Neutrophil (primary cell): ENCODE measurements around the gene OR2L8.

Experiments used
- H3K27ac ChIP-seq: fragments of 200-600 bp; sonication (generic); 2 replicates; pipeline ENCODE4 v1.5.1; 2016; ENCODE audit warnings: mild to moderate bottlenecking, moderate library complexity
- H3K27me3 ChIP-seq: fragments of 200-600 bp; sonication (generic); 2 replicates; pipeline ENCODE4 v1.6.0; 2016; ENCODE audit warnings: mild to moderate bottlenecking
- H3K36me3 ChIP-seq: fragments of 200-600 bp; sonication (generic); 2 replicates; pipeline ENCODE4 v1.5.1; 2017
- H3K4me1 ChIP-seq, 2 experiments: fragments of 200-600 bp in 1 of 2; sonication (generic) in 1 of 2; 1 replicate in 1 of 2; 2 replicates in 1 of 2; pipeline versions ENCODE4 v1.5.1 to v1.6.1; 2013 to 2016; ENCODE audit warnings: low read depth in 1 of 2, low read length in 1 of 2, mild to moderate bottlenecking in 1 of 2, moderate library complexity in 1 of 2; ENCODE audit not compliant: control insufficient read depth in 1 of 2, insufficient read depth in 1 of 2
- H3K4me3 ChIP-seq, 2 experiments: fragments of 200-600 bp in 1 of 2; sonication (generic) in 1 of 2; 1 replicate in 1 of 2; 2 replicates in 1 of 2; pipeline ENCODE4 v1.5.1; 2013 to 2016; ENCODE audit warnings: low read depth in 1 of 2, low read length in 1 of 2, mild to moderate bottlenecking in 1 of 2, moderate library complexity in 1 of 2
- H3K9me3 ChIP-seq: fragments of 200-600 bp; sonication (generic); 2 replicates; pipeline ENCODE4 v1.5.1; 2016
- CTCF ChIP-seq: fragments of 200-600 bp; sonication (generic); IDR thresholded peaks from 2 replicates; pipeline ENCODE4 v1.5.1; 2016; ENCODE audit warnings: antibody characterized with exemption

Gene OR2L8

GRCh38 chr1:247948558-247948957, at the start of gene OR2L8:
TSS of gene OR2L8 (plus strand) at chr1:247948858. CDS start at chr1:247948858, 0 bp downstream.
- Histone ChIP-seq H3K9me3 (no peaks in the 10 kb centered on the region), H3K36me3 (no peaks in the 10 kb centered on the region), H3K27me3 (no peaks in the 10 kb centered on the region), H3K4me3 (no peak within 1 kb of the TSS), H3K27ac (no peak within 1 kb of the TSS), H3K4me1 (no peaks in the 10 kb centered on the region)
- TF ChIP-seq CTCF = no peak

GRCh38 chr1:247904122-247904521, 44.5 kb upstream of the OR2L8 start:
- Histone ChIP-seq H3K27ac (no peak overlapping the region), H3K9me3 (no peaks in the 10 kb centered on the region)

GRCh38 chr1:247905181-247905580, 43.5 kb upstream of the OR2L8 start:
- no peaks in the 10 kb centered on the region for H3K9me3 ChIP-seq
- no peaks in the 10 kb centered on the region for H3K36me3 ChIP-seq
- H3K4me1 ChIP-seq = no peaks in the 10 kb centered on the region
- H3K27ac ChIP-seq = no peak overlapping the region
- H3K4me3 ChIP-seq = no peak overlapping the region
- TF ChIP-seq CTCF = no peak
- no peaks in the 10 kb centered on the region for H3K27me3 ChIP-seq

More at GRCh38 chr1:247904122-247904521, 44.5 kb upstream of the OR2L8 start:
- H3K4me3 ChIP-seq = no peak overlapping the region
- H3K36me3 ChIP-seq = no peaks in the 10 kb centered on the region
- TF ChIP-seq CTCF = no peak
- H3K4me1 ChIP-seq = no peaks in the 10 kb centered on the region
- H3K27me3 ChIP-seq = no peaks in the 10 kb centered on the region

- Histone ChIP-seq H3K27me3 (no peaks in the 10 kb centered on the region), H3K27ac (peak overlapping the region; percentile 71), H3K4me1 (no peaks in the 10 kb centered on the region), H3K9me3 (no peaks in the 10 kb centered on the region), H3K36me3 (no peaks in the 10 kb centered on the region), H3K4me3 (peak overlapping the region; percentile 46 to 55)
- TF ChIP-seq CTCF = no peak
These were observed 42.7 kb upstream of the OR2L8 start for GRCh38 chr1:247905910-247906503.

GRCh38 chr1:247906504-247907047, 42.1 kb upstream of the OR2L8 start:
- peak overlapping the region; percentile 71 for H3K27ac ChIP-seq
- H3K4me3 ChIP-seq = peak overlapping the region; percentile 46 to 55

More at GRCh38 chr1:247906504-247907047, 42.1 kb upstream of the OR2L8 start:
- no peaks in the 10 kb centered on the region for H3K9me3 ChIP-seq
- no peaks in the 10 kb centered on the region for H3K27me3 ChIP-seq
- TF ChIP-seq CTCF = no peak
- H3K4me1 ChIP-seq = no peaks in the 10 kb centered on the region
- H3K36me3 ChIP-seq = no peaks in the 10 kb centered on the region
